ENCODE results near the gene MYOF.
A peak's percentile ranks its signal among the peaks of the same experiment; 100 is the strongest.
"Not testable (repeated sequence)": the region's sequence is repeated elsewhere in the genome, so short reads cannot be mapped to it uniquely, and the experiment has no call there.

Gene MYOF

DNA sequence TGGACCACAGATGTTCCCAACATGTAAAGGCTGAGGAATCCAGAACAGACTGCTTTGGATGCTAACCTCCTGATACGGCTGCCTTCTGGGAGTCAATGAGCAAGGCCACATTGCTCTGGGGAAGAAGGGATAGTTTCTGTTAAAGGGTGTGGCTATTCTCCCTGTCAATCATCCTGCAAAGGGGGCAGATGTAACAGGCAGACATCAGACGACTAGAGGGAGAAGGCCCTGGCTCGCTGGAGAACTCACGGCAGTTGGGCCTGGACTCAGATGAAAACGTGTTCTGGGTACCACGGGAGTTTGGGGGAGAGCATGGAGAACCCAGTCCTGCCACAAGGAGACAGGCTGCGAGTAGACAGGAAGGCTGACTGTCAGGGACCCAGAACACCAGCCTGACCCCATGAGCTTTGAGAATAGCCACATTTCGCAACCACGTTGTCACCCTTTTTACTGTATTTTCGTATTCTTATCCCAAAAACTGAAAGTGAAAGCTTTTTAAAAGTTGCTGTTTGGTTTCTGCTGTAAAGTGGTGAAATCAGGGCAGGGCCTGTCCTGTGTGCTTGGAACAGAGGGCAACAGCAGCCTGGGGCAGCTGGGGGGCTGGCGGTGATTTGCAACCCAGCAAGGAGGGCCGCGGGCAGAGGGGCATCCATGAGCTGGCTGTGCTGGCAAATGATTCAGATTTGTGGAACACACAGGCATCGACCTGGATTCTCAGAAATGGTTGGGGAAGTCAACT is 95.3 kb downstream of the MYOF start:
- DNase-seq, result no peak

DNA sequence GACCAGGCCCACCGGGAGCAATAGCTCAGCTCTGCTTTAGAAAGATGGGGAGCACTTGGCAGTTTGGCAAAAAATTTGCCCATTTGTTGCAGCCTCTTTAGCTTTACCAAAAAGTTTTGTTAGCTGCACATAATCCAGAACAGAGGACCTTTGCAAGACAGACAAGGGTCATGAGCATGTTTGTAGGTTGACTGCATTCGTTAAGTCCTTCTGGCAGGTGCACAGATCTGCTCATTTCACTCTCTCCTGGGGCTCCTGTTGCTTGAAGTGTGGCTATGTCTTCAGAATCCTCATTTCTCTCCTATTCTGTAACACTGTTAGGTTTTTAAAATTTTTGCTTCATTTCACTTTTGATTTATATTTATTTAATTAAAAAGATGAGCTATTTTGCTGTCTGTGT is 96.8 kb downstream of the MYOF start:
- no peak for DNase-seq

DNA sequence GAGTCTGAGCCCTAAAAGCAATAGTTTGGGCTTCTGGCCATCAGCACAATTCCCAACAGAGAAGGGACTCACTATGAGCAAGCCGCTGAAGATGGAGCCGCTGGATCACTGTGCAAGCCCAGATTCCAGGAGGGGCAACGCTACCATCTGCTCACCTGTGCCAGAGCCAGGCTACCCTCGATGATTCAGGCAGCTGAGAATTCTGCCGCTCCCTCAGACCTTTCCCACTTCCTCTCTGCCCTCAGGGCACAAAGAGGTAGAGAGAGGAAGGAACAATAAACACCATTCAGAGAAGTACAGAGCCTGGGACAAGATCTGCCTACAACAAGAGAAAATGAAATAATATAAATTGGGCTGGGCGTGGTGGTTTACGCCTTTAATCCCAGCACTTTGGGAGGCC is 98.1 kb downstream of the MYOF start:
- DNase-seq, result no peak

DNA sequence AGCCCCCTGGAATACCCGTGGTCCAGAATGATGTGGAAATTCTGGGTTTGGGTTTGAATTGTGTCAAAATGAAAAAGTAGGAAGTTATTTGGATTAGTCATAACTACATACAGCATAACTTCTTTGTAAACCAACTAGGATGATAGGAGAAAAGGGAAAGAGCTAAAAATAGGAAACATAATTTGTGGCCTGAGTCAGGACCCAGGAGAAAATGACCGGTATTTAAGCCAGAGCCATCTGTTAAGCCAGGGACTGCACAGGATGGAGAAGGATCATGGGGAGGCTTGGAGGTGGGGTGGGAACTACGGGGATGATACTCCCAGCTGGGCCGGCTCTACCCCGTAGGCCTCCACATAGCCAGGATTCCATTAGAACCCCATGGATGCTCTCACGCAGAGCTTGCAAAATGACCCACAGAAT is 98.6 kb downstream of the MYOF start:
- DNase-seq, result no peak

DNA sequence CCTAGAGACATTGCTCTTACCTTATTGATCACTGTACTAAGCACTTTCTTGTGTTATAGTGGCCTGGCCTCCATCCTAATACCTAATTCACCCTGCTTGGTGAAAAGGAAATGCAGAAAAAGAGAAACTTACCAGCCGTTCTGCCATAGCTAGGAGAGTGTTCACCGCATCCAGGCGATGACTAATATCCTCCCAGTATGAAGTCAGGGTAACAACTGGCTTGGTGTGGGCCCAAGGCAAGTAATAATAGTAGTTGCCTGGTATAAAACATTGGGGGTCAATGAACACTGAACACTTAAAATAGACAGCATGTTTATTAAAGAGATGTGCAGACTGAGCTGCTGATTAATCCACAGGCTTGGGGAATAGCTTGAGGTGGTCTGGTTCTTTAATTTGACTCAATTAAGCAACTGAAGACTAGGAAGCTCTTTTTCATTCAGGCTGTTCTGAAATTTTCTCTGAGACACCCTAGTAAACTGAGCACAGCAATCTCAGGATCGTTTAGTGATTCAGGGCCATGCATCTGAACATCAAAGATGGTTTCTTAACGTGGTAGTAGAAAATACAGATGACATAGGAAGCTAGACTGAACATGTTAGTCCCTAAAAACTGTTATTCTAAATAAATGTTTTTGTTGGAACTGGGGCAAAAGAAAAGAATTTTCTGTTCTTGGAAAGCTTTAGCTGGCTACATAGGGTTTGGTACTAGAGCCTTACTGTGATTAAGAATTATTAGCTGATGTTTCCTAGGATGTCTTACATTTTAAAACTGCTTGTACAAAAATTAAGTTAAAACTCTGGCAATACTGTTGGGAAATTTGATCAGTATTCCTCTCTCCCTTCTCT is 102.2 kb downstream of the MYOF start:
- no peak for DNase-seq

DNA sequence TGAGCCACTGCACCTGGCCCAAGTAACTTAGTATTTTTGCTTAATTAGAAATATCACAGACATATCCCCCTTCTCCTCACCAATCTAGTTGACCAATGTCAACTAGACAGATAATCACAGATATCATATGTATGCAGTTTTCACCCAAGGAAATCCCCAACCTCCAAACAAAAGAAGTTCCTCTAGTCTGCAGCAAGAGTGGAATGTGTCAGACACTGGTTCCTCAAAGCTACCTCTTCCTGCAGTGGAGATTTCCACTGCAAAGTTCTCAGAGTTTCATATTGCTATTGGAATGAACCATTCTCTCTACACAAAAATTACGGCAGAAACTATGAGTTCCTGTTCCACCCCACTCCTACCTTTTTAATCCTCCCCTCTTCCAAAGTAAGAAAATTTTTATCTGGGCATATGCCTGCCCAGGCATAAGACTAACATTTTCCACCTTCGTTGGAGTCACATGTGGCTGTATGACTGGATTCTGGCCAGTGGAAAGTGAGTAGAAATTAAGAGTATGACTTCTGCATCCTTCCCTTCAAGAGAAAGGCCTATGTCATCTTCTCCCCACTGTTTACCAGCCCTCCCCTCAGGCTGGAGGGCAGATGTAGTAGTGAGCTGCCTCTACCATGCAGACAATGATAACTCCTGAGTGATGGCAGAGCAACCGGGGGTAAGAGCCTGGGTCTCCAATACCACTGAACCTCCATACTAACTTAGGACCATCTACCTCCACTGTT is 103.0 kb downstream of the MYOF start:
- no peak for DNase-seq

DNA sequence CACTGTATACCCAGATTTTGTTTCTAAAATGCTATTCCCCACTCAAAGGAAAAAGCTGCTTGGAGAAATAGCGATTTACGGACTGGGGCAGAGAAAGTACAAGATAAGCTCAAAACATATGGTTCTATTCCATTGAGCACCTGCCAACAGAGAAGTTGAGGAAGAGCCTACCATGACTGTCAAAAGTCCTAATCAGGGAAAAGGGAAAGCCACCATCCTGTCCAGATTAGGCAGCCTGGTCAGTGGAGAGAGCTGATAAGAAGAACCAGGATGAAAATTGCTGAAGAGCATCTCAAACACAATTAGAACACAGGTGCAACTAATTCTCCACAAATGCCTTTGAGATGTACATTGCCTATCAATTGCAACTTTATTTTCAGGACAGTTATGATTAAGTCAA is 104.1 kb downstream of the MYOF start:
- no peak for DNase-seq

DNA sequence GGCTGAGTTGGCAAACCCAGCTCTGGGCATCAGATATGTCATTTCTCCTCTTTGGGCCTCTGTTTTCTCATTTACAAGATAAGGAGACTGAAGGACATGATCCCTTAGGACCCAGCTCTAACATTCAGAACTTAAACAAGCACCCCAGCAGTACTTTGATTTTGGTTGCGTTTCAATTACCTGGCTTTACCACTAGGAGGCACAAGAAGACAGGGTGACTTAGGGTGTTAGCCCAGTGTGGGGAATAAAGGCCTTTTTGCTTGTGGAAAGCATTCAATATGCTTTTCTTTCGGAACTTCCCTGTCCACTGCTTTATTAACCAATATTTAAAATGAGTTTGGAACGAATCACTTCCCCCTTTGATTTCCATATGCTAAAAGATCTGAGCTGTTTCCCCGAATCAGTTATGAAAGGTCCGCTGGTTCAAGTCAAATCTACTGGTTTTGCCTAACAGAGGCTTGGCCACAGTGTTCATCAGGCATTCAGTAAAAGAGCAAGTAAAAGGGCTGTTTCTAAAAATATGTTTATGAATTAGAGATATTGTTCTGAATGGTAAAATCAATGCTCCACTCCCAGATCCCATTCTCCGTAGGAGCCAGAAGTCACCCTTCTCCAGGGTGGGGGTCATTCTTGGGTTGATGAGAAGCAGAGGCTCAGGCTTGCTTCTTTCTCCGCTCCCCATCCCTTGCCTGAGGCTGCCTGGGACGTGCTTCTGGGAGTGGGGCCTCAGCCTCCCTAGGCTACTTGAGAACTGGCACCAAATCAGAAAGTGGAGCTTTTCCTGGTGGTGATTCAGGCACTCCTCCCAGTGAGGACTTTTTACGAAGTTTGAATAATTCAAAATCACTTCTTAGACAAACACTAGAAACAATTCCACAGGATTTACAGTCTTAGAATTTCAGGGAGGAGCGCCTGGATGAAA is 105.5 kb downstream of the MYOF start:
- DNase-seq, result peak; percentile 19

DNA sequence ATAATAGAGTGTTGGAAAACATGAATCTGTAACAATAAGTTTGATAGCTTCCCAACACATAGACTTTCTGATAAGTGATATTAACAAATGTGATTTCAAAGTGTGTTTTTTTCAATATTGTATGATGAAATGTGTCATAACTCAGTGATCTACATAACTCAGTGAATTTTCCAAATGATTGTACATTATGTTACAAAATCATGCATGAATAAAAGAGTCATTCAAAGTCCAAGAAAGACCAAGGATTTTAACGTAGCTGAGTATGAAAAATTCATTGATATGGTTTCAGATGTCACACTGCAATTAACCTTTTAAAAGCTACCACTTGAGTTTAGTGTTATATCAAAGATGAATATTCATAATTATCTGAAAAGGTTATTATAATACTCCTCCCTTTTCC is 111.2 kb downstream of the MYOF start:
- no peak for DNase-seq

DNA sequence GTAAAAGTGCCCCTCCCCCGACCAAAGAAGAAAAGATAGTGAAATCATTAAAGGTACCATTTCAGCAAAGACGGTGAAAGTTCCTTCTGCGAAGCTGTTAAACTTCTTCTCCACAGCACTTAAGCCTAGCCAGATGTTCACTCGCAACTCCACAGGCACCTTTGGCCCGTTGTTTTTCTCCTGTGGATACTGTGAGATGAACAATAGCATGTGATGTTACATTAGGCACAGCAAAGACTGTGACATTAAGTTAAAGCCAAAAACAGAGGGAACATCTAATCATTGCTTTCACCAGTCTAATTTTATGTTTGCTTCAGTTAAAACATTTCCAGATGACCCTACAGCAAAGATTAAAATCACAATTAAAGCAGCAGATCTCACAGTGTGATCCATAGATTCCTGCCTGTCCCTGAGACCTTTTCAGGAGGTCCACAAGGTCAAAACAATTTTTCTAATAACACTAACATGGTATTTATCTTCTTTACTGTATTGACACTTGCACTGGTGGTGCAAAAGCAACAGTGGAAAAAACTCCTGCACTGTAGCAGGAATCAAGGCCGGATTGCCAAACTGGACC is 112.5 kb downstream of the MYOF start:
- no peak for DNase-seq

DNA sequence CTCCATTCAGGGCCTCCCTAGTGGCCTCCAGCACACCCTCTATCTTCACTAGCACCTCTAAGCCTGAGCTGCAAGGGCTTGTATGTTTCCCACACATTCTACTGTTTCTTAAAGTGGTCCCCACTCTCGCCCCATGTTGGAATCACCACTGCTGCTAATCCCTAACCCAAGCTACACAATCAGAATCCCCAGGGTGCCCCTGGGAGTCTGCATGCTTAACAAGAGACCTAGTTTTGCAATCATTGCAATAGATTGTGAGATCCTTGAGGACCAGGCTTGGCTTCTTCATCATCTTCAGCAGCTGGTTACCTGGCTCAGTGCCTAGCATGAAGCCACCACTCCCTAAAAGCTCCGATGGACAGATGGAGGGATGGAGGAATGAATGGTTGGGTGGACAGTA is 113.9 kb downstream of the MYOF start:
- DNase-seq, result no peak

DNA sequence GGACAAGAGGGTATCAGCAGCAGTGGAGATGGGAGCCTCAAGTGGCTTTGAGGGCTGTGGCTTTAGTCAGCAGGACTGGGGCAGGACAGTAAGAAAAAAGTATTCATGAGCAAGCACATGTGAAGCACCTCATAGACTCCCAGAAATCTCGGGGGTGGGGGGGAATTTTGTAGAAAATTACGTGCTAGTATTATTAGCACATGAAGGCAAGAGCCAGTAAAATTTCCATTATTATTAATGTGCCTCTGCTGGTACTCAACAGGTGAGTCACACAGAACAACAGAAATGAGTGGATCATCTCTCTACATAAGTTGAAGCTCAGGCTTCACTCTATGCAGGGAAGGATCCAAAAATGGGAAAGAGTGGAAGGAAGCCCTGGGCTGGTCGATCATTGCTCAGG is 114.5 kb downstream of the MYOF start:
- DNase-seq, result no peak

DNA sequence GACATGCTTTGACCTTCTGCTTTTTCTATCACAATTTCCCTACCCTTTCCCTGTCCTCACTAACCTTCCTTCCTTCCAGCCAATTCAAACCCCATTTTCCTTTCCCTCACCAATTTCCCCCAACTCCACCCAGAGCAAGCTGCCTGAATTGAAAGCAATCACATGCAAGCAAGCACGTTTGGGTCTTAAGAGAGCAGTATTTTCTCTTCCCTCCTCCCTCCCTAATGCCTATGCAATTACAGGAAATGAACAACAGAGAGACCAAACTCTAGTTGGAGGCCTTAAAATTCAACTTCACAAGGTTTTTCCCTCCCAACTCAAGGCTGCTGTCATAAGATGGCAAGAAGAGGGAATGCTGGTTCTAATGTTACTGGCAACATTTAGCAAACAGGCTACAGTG is 117.2 kb downstream of the MYOF start:
- DNase-seq, result no peak

DNA sequence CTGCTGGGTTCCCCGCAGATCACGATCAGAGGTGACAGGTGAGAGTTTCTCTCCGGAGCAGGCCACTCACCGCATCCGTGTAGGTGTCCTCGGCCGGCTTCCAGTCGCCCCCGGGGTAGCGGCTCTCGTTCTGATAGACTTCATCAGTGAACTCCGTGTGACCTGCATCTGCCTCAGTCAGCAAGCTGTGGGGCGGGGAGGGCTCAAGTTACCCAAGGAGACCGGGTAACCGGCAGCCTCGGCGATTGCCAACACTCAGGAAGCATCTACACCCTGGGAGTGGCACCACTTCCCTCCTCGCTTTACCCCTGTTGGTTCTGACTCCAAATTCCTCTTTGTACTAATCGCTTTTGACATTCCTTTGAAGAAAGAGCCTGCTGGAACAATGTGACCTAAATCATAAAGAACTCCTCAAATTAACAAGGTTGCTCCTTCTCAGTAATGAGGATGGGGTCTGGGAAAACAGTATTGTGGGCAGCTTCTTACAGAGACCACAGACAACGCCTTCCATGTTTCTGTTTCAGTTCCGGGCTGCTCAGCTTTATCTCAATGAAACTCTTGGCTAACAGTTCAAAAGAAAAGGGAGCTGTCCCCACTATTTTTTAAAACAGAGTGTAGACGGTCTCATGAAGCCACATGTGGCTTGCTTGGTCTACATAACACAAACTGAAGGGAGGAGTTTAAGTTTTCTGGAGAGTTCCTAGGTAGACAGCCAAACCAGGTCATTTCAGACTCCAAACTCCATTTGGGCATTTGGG is 118.1 kb downstream of the MYOF start:
- no peak for DNase-seq

DNA sequence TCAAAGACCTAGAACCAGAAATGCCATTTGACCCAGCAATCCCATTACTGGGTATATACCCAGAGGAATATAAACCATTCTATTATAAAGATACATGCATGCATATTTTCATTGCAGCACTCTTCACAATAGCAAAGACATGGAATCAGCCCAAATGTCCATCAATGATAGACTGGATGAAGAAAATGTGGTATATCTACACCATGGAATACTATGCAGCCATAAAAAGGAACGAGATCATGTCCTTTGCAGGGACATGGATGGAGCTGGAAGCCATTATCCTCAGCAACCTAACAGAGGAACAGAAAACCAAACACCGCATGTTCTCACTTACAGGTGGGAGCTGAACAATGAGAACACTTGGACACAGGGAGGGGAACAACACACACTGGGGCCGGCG is 123.7 kb downstream of the MYOF start:
- DNase-seq, result not testable (repeated sequence)

DNA sequence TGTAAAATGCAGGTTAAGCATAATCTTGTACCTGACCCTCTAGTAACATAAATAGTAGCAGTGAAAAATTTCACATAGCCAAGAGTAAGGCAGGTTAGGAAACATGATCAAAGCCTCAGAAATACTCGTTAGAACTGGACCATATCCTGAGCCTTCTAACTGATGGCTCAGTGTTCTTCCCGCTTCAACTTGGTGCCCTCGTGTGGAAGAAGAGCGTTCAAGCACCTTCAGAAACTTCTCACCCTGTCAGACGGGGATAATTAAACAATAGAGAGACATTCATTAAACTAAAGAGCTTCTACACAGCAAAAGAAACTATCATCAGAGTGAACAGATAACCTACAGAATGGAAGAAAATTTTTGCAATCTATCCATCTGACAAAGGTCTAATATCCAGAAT is 124.5 kb downstream of the MYOF start:
- DNase-seq, result peak; percentile 27

DNA sequence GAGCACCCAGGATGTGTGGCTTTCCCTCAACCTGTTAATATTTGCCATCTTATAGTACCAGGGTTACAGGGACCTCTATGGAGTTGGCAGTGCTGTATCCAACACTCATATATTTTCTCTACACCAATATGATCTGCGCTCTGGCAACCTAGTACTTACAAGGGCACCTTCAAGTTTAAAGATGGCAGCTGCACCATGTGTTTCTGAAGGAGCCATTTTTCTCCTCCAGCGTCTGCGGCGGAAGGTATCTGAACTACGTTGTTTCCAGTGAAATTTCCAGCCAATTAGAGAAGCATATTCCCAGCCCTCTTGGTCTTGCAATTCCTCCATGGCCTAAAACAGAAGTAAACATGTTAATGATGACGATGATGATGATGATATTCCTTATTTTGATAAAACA is 125.6 kb downstream of the MYOF start:
- no peak for DNase-seq

DNA sequence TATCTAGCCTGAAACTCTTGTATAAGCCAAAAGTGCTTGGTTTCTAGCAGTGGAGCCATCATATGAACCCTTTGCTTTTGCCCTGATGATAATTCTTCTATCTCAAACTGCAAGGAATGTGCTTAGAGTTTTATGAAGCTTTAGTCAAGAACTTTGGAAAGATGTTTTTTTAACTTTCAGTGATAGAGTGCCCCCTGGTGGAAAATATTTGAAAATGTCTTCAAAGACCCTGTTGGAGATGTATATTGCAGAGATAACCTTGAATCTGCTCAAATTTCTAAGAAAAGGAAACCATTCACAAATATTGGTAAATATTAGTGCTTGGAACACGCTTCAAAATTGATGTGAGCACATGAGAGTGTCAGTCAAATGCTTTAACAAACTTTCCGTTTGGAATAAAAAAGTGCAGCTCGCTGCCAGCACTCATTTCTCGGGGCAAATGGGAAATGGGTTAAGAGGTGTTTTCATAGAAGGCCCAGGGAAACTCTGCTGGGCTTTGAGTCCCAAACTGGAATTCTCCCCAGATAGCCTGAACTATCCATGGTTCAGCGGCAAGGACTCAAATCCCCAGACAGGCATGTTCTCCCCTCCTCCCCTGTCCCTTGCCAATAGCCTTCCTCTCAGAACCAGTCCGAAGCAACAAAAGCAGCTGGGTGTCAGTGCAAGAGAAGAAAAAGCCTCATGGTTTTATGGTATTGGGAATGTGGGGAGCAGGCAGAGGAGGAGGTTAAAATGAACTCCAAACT is 129.3 kb downstream of the MYOF start:
- DNase-seq, result no peak

DNA sequence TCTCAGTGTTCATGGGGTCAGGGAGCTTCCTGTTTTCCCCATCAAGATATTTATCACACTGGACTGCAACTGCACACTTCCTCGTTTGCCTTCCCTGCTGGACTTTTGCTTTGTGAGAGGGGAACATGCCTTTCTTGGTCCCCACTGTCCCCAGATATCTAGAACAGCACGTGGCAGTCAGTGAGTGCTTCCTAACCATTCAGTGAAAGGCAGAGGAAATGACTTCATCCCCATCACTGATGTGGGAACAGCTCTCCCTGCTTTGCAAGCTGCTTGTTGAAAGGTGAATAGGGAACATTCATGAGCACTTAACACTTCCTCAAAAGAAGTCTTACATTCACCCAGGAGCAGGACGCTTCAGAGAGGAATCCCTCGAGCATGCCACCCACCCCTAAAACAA is 135.4 kb downstream of the MYOF start:
- DNase-seq, result no peak

DNA sequence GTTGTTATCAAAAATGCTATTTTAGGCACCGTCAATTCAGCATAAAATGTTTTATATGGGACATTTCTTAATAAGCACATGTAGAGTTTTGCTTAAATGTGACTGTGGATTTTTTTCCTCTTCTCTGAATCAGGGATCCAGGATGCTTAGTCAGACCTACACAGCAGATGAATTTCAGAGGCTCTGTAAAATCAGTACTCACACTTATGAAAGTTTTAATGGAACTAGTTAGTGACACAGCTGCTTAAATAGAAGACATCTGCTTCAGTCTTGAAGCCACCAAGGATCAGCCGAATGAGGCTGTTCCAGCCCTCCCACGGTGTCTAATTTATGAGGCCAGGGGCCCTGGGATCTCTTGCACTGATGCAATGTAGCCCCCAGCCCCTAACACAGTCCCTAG is 136.0 kb downstream of the MYOF start:
- DNase-seq, result no peak

DNA sequence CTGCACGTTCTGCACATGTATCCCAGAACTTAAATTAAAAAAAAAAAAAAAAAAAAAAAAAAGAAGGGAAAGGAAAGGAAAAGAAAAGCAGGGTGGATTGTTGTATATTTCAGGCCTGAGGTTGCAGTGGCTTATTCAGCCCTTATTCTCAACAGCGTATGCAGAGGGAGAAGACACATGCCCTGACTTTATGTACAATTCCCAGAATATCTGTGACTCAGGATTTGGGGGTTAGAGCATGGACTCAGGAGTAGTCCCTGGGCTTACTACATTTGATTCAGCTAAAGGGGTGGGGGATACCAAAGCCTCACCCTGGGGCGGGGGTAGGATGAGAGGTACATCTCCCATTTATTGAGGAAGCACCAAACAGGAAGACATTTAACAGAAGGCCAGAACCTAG is 137.4 kb downstream of the MYOF start:
- DNase-seq, result no peak

Data from NCI-H2171 (cell line).